HG03196 (cell line): ENCODE measurements around the gene SMU1.

Experiments used
- ATAC-seq: cut with Tn5 transposase; IDR thresholded peaks from one replicate; pipeline ENCODE4 v1.9.1; 2021; ENCODE audit not compliant: unreplicated experiment

The SMU1 gene

GRCh38 chr9:33046061-33046460 lies 30.4 kb downstream of the SMU1 start:
- no peak for ATAC-seq

DNA sequence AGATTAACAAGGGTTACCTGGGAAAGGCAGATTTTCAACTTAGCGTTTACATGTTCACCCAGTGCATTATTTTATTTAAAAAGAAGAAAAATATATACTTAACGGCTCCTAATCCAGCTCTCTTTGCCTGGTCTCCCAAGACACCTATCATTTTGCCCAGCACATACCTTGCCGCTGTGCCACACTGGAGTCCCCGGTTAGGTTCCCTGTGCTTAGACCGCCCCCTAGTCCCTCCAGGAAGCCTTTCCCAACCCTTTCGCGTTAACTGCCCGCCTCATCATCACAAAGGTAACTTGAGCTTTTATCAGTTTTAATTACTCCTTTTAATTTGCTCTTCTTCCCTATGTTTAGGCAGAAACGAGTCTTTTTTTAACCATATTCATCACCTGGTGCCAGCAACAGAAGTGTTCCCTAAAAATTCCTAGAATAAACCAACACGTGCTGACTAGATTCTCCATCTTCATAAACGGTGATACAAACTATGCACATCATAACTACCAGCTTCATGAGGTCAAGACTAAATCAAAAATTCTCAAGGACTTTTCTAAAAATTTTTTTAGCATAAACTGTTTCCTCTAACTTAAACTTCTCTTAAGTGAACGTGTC lies 31.7 kb downstream of the SMU1 start:
- no peak for ATAC-seq

GRCh38 chr9:33044162-33044673 lies 32.3 kb downstream of the SMU1 start:
- ATAC-seq, result peak; percentile 72

GRCh38 chr9:33043671-33044070 lies 32.8 kb downstream of the SMU1 start:
- no peak for ATAC-seq

- ATAC-seq, result no peak
Measured at GRCh38 chr9:33042473-33042872, 34.0 kb downstream of the SMU1 start.

- no peak for ATAC-seq
Measured at GRCh38 chr9:33041432-33042188, 34.9 kb downstream of the SMU1 start.

DNA sequence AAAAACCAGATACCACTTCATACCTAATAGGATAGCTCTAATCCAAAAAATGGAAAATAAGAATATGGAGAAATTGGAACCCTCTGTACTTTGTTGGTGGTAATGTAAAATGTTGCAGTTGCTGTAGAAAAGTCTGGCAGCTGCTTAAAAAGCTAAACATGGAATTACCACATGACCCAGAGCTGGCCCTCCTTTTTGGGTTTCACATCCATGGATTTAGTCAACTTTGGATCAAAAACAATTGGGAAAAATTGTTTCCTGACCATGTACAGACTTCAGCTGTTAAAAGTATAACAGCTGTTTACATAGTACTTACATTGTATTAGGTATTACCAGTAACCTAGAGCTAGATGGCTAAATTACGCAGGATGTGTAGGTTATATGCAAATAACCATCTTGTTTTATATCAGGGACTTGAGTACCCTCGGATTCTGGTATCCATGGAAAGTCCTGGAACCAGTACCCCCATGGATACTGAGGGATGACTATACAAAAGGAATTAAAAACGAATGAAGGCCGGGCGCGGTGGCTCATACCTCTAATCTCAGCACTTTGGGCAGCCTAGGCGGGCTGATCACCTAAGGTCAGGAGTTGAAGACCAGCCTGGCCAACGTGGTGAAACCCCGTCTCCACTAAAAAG lies 35.6 kb downstream of the SMU1 start:
- ATAC-seq, result no peak

- no peak for ATAC-seq
Measured at GRCh38 chr9:33032865-33033264, 43.6 kb downstream of the SMU1 start.

DNA sequence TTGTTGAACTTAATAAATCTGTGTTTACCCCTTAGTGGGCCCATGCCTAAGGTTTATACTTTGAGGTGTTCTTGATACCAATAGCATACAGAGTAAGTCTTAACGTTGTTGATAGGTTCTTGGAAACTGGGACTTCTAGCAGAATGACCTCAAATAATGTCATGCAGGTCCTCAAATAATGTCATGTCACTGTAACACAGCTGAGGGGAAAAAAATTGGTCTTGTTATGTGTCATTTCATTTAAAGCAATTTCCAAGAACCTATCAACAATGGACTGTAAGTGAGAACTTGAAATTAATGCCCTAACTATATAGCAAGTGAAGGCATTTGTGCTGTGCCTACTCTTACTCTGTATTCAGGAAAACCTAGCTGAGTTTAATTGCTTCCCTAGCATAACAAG lies 44.2 kb downstream of the SMU1 start:
- ATAC-seq, result no peak

DNA sequence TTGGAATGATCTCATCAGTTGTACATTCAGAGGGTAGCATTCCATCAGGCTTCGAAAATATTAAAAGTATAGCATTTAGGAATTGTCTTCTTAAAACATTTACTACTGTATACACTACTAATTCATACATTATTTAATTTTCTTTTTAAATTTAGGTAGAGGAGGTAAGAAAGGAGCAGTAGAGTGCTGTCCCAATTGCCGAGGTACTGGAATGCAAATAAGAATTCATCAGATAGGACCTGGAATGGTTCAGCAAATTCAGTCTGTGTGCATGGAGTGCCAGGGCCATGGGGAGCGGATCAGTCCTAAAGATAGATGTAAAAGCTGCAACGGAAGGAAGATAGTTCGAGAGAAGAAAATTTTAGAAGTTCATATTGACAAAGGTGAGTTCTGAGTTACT lies 46.2 kb downstream of the SMU1 start:
- ATAC-seq, result no peak

- no peak for ATAC-seq
Measured at GRCh38 chr9:33029231-33029786, 47.2 kb downstream of the SMU1 start.

GRCh38 chr9:33025572-33026342 lies 50.7 kb downstream of the SMU1 start:
- peak; percentile 47 for ATAC-seq

DNA sequence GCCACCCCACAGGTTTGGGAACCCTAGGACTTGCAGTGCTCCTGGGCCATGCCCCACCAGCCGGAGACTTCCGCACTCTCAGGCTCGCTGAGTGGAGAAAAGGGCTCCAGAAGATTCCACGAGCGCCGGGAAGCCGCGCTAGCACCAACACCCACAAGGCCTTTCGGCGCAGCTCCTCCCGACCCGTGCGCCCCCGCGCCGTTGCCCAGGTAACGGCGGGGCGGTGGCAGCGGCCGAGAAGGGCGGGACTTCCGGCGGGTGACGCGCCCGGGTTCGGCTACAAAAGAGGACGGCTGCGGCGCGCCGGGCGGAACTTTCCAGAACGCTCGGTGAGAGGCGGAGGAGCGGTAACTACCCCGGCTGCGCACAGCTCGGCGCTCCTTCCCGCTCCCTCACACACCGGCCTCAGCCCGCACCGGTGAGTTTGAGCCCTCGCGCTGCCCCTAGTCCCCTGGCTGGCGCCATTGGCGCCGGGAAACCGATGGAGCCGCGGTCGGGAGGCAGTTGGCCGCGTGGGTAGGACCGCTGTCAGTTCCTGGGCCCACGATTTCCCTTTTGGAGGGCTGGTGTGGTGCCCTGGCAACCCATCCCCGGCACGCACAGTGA lies 51.4 kb downstream of the SMU1 start, which contains the start of gene DNAJA1:
TSS of gene DNAJA1 (plus strand) at position 308 of the 606 bp plus-strand sequence. CDS start 1,212 bp downstream, outside the sequence.
- peak; percentile 94 for ATAC-seq

- no peak for ATAC-seq
Measured at GRCh38 chr9:33024126-33024965, 52.1 kb downstream of the SMU1 start.

DNA sequence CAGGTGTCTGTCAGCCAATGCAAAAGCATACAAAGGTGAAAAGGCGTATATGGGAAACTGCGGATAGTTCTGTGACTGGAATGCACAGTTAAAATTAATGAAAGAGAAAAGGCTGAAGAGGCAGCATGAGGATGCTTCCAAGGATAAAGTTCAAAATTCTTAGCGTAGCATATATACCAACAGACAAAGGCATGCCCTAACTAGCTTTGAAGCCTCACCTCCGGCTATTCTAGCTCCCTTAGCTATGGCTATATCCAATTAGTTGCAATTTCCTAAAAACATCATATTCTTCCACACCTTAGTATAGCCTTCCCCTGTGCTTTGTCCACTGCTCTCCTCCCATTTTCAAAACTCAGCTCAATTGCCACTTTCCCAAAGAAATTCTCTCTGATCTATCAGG lies 52.8 kb downstream of the SMU1 start:
- ATAC-seq, result no peak

DNA sequence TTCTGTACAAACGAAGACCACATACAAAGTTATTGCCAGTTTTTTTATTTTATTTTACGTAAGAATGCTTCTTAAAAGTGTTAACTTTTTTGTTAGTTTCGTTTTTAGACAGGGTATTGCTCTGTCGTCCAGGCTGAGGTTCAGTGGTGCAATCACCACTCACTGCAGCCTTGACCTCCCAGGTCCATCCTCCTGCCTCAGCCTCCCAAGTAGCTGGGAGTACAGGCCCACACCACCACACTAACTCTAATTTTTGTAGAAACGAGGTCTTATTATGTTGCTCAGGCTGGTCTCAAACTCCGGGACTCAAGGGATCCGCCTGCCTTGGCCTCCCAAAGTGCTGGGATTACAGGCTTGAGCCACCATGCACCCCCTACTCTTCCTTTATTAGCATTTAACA lies 53.7 kb downstream of the SMU1 start:
- ATAC-seq, result no peak

- ATAC-seq, result no peak
Measured at GRCh38 chr9:33022303-33022702, 54.2 kb downstream of the SMU1 start.

DNA sequence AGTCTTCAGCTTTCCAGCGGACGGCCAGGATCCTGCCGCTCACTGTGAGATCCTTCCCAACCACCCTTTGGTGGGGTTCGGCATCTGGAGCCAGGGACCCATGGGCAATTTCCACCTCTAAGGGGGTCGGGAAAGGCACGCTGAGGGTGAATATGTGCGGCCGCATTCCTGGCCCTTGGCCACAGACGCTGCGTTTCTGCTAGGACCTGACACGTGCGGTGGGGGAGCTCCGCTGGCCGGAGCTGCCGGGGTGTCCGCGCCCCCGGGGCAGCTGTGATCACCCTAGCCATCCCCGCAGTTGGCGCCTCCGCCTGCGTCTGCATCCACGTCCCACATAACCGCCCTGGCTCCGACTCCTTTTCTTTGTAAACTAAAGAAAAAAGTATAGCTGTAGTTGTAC lies 56.7 kb downstream of the SMU1 start:
- no peak for ATAC-seq

GRCh38 chr9:33017283-33018041 lies 59.0 kb downstream of the SMU1 start:
- ATAC-seq, result no peak
